NCI-H345 treated with DMSO at 0.1 percent for 48 hours (cell line): ENCODE measurements around the gene CEP295NL.
"Not testable (repeated sequence)": the region's sequence is repeated elsewhere in the genome, so short reads cannot be mapped to it uniquely, and the experiment has no call there.

ENCODE experiments used
- DNase-seq: peaks from one replicate; lab custom pipeline; 2025; ENCODE audit not compliant: unreplicated experiment; lab: John Stamatoyannopoulos, UW

The CEP295NL gene

GRCh38 chr17:78929908-78930775 lies 27.1 kb upstream of the CEP295NL start:
- no peak for DNase-seq

- no peak for DNase-seq
Observed at GRCh38 chr17:78925662-78926555, 22.9 kb upstream of the CEP295NL start.

GRCh38 chr17:78925234-78925633 lies 22.2 kb upstream of the CEP295NL start, which contains the start of gene TIMP2:
TIMP2 (minus strand) TSS chr17:78925387; CDS start chr17:78925088, 299 bp downstream.
- peak; percentile 79 for DNase-seq

GRCh38 chr17:78924481-78925151 lies 21.6 kb upstream of the CEP295NL start:
- DNase-seq: no peak

GRCh38 chr17:78923660-78924453 lies 20.9 kb upstream of the CEP295NL start:
- DNase-seq: no peak

- no peak for DNase-seq
Observed at GRCh38 chr17:78922816-78923498, 20.0 kb upstream of the CEP295NL start.

- DNase-seq: no peak
Observed at GRCh38 chr17:78921437-78921971, 18.5 kb upstream of the CEP295NL start.

- no peak for DNase-seq
Observed at GRCh38 chr17:78920528-78920927, 17.5 kb upstream of the CEP295NL start.

GRCh38 chr17:78919861-78920450 lies 17.0 kb upstream of the CEP295NL start:
- DNase-seq: no peak

- no peak for DNase-seq
Observed at GRCh38 chr17:78918979-78919378, 16.0 kb upstream of the CEP295NL start.

GRCh38 chr17:78917451-78918275 lies 14.7 kb upstream of the CEP295NL start:
- DNase-seq: no peak

GRCh38 chr17:78915872-78916632 lies 13.1 kb upstream of the CEP295NL start:
- DNase-seq: no peak

- no peak for DNase-seq
Observed at GRCh38 chr17:78913115-78913514, 10.1 kb upstream of the CEP295NL start.

GRCh38 chr17:78912082-78912481 lies 9.1 kb upstream of the CEP295NL start:
- DNase-seq: no peak

GRCh38 chr17:78911543-78911942 lies 8.5 kb upstream of the CEP295NL start:
- DNase-seq: not testable (repeated sequence)

- no peak for DNase-seq
Observed at GRCh38 chr17:78910497-78911284, 7.7 kb upstream of the CEP295NL start.

GRCh38 chr17:78908426-78908825 lies 5.4 kb upstream of the CEP295NL start:
- peak; percentile 63 for DNase-seq
